Tibial nerve (tissue), 3 donors: Measurements from ENCODE around the gene FAM219B.

Experiments
- CTCF ChIP-seq, 5 experiments: fragments of 200-600 bp in 3 of 5; fragments of 450-650 bp in 2 of 5; sonication (generic) in 3 of 5; IDR thresholded peaks; one replicate each; pipeline ENCODE4 v1.5.1; 2016 to 2019; ENCODE audit warnings: antibody characterized with exemption in 5 of 5, mild to moderate bottlenecking in 3 of 5, moderate library complexity in 2 of 5
- POLR2A ChIP-seq, 2 donors: fragments of 450-650 bp; IDR thresholded peaks; one replicate each; pipeline ENCODE4 v1.6.1; 2017; ENCODE audit warnings: antibody characterized with exemption in 2 of 2, mild to moderate bottlenecking in 2 of 2, moderate library complexity in 2 of 2

GRCh38 chr15:74850393-74850792 is 56.3 kb downstream of the FAM219B start:
- TF ChIP-seq CTCF (IDR thresholded peaks at IDR 0.05) (no peak), POLR2A (IDR thresholded peaks at IDR 0.05) (no peak)
